ENCODE measurements around the gene TANGO2.

The TANGO2 gene

DNA sequence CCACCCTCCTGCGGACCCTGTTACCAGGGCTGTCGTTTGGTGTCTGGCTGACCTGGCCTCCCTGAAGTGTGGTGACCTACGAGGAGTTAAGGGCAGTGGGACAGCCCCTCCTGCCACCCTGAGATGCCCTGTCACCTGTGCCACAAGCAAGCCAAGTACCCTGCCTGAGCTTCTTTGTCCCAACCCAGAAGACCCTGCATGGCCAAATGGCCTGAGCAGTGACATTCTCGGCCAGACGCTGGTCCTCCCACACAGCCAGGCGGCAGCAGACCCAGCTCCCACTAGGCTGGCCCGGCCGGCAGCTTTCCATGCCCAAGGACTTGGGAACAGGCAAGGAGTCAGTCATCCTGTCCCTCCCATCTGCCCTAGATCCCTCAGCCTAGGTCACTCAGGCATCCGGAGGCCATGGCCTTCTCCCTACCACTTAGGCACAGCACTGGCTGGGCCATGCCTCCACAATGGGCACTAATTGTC lies 11.9 kb upstream of the TANGO2 start:
- no peak for TF ChIP-seq ZFX (IDR thresholded peaks at IDR 0.05)
- TF ChIP-seq, protein P1, sequence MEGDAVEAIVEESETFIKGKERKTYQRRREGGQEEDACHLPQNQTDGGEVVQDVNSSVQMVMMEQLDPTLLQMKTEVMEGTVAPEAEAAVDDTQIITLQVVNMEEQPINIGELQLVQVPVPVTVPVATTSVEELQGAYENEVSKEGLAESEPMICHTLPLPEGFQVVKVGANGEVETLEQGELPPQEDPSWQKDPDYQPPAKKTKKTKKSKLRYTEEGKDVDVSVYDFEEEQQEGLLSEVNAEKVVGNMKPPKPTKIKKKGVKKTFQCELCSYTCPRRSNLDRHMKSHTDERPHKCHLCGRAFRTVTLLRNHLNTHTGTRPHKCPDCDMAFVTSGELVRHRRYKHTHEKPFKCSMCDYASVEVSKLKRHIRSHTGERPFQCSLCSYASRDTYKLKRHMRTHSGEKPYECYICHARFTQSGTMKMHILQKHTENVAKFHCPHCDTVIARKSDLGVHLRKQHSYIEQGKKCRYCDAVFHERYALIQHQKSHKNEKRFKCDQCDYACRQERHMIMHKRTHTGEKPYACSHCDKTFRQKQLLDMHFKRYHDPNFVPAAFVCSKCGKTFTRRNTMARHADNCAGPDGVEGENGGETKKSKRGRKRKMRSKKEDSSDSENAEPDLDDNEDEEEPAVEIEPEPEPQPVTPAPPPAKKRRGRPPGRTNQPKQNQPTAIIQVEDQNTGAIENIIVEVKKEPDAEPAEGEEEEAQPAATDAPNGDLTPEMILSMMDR (conservative IDR thresholded peaks at IDR 0.05) = no peak
- no peak overlapping the region for H3K27ac ChIP-seq

DNA sequence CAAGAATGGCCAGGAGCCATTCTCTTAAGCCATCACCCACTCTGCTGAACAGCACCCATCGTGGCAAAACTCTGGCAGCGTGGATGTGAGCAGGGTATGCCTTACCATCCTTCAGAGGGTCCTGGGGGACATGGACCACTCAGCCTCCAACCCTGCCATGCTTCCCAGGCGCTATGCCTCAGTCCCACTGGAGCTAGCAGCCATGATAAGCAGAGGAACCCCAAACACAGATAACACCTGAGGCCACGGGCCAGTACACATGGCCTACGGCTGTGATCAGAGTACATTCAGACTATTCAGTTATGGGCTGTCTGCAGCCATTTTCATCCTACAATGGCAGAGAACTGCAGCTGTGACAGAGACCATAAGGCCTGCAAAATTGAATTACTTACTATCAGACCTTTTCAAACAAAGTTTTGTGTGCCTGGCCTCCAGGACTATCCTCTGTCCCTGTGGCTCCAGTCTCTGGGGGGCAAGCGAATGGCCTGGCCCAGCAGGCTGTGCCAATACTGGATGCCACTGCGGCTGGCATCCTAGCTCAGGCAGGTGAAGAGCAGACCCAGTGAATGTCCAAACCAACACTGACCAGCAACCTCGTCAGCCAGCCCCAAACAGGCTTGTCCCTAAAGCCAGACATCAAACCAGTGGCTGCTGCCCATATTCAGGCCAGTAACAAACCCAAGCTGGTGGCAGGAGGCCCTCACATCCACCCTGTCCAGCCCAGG lies 11.2 kb upstream of the TANGO2 start:
- TF ChIP-seq ZFX (IDR thresholded peaks at IDR 0.05) = no peak
- TF ChIP-seq, protein P1 (conservative IDR thresholded peaks at IDR 0.05) = no peak
- no peak overlapping the region for H3K27ac ChIP-seq

DNA sequence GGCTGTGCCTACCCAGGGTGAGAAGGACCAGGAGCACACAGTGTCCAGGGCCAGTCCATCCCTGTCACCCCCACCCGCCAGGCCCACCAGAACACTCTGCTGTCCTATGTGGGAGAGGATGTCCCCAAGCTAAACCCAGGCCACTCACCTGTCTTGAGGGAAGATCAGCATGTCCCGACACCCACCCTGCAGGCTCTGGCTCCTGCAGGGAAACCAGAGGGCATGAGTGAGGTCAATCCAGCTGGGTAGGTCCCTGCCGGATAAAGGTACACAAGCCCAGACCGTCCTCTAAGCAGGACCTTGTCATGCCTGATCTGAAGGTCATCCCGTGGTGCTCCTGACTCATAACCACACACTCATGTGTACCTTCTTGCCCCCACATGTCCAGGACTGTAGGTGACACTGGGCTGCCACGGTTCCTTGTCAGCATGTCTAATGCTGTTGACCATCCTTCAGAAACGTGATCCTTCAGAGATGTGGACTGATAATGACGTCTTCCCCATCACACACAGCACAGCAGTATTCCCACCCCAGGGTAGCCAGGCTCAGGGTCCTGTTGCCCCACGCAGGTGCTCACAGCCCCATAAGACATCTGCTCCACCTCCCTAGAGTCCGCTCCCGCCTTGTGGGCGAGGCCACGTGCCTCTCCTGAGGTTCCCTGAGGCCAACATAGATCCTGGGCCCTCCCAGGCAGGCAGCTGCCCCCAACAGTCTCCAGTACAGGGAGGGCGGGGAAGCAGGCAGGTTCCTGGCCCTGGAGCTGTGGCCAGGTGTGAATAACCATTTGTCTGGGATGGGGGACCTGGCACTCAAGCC lies 10.4 kb upstream of the TANGO2 start:
- TF ChIP-seq, protein P1 (conservative IDR thresholded peaks at IDR 0.05) = no peak
- TF ChIP-seq ZFX (IDR thresholded peaks at IDR 0.05) = no peak
- no peak overlapping the region for H3K27ac ChIP-seq

DNA sequence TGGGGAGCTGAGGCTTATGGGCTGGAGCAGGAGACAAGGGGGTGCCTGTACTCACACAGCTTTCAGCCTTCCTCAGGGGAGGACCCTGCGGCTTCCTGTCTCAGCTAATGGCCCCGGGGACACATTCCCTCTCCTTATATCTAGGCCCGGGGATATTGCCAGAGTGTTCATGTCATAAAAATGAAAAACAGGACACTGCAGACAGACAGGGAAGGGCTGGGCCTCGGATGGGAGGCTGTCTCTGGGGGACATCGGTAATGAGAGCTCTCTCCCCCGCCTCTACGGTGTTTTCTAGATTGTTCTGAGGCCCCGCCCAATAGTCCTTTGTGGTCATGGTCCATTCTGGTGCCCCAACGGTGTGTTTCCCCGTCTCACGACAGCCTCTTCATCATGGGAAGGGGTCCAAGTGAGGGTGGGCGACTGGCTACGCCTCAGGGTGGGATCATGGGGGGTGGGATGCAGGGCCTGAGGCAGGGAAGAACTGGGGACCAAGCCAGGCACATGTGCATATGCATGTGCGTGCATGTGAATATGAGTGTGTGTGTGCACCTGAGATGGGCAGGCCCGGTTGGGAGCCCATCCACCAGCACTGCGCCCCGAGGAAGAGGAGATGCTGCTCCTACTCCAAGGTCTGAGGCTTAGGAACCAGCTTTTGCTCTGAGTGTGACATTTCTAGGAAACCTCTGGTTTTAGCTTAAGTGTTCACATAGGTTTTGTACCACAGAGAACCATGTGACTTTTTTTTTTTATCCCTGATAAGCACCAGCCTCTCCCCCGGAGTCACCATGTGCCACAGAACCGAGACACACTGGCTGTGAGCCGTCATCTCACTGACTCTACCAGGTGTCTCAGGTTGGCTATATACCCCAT lies 9.6 kb upstream of the TANGO2 start:
- no peak for TF ChIP-seq ZFX (IDR thresholded peaks at IDR 0.05)
- TF ChIP-seq, protein P1 (conservative IDR thresholded peaks at IDR 0.05) = no peak
- H3K27ac ChIP-seq = no peak overlapping the region

DNA sequence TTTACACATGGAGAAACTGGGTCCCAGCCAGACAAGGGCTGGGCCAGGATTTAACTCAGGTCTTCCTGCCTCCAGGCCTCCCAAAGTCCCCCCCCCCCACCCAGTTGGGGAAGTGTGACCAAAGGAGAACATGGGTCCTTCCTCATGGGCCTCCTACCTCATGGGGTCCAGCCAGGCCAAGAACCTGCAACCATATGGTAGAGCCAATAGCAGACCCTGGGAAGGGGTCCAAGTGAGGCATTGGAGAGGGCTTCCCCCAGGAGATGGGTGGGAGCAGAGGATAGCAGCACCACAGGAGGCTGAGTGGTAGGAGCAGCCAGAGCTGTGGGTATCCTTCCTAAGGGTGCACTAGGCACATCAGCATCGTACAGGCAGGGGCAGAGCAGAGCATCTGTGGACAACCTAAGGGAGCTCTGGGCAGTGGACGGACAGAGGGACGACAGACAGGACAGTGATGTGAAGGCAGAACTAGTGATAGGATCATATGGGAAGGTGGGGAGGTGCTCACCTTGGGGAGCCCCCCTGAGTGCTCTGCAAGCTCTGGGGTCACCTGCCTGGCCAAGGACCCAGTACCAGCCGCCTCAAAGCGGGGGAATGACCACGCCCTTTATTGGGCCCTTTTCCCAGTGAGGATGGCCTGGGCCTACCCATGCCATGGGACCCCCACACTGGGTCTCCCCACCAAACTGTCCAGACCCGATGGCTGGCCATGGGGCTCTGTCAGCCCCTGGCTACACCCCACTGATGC lies 8.7 kb upstream of the TANGO2 start:
- TF ChIP-seq ZFX (IDR thresholded peaks at IDR 0.05) = no peak
- TF ChIP-seq, protein P1 (conservative IDR thresholded peaks at IDR 0.05) = no peak
- no peak overlapping the region for H3K27ac ChIP-seq

DNA sequence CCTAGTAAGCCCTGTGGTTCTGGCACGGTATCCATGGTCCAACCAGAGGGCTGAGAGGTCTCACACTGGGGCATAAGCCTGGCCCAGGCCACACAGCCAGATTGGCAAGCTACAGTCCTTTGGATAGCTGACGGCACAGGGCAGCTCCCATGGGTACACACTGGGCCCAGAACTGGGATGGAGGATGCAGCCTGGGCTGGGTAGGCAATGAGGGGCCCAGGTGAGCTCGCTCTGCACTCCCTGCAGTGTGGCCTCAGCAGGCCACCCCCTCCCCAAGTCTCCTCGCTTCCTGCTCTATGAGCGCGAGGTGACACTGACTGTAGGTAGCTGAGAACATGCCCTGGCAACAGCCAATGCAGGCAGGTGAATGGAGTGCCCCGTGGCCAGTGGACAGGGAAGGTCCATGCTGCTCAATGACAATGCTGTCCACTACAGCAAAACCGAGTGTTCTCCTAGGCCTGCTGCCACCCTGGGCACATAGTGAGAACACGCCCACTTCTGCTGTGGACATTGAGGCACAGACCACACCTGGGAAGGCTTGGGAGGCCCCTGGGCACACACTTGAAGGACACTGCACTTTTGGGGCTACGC lies 8.1 kb upstream of the TANGO2 start:
- TF ChIP-seq, protein P1 (conservative IDR thresholded peaks at IDR 0.05) = no peak
- no peak for TF ChIP-seq ZFX (IDR thresholded peaks at IDR 0.05)

More for the DNA sequence above, 8.1 kb upstream of the TANGO2 start:
- H3K27ac ChIP-seq = no peak overlapping the region

Measured in C4-2B (cell line).